NCI-H146 treated with DMSO at 0.1 percent for 48 hours (cell line): Measurements from ENCODE around the gene GALNT2.

Experiments used
- DNase-seq: peaks from one replicate; lab custom pipeline; 2025; ENCODE audit not compliant: unreplicated experiment; lab: John Stamatoyannopoulos, UW

The GALNT2 gene

DNA sequence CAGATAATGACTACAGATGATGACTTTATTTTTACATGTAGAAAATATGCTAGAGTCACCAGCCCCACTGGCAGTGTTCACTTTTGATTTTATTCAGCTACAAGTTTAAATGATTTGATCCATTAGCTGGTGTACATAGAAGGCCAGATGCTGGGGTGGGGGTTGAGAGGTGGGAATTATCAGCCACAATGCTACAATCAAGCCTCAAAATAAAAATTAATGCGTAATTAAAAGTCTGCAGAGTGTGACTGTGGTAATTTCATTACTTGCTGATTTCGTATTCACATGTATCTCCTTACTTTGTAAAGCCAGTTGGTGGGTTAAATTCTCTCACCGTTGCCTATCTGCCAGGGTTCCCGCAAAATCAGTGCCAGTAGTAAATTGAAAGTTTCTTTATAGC is 109.3 kb downstream of the GALNT2 start:
- no peak for DNase-seq

DNA sequence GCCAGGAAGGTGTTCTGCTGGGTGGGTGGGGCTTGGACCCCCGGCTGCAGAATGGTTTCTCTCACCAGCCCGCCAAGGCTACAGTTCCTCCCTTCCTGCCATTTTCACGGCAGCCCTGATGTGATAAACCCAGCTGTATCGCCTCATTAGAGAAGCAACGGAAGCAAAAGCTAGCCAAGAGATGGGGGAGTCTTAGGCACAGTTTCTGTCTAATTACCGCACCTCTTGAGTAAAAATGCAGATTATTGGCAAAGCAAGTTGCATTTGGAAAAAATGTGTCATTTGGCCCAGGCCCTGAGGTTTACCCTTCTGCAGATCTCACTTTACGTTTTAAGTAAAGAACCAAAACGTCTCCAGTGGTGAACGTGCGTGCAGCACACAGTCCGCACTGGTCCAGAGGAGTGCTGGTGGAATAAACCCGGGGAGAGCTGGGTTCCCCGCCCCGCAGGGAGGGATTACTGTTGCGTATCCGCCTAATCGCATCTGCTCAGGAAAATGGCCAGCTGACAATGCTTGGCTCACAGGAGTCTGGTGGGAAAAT is 109.9 kb downstream of the GALNT2 start:
- DNase-seq: no peak

DNA sequence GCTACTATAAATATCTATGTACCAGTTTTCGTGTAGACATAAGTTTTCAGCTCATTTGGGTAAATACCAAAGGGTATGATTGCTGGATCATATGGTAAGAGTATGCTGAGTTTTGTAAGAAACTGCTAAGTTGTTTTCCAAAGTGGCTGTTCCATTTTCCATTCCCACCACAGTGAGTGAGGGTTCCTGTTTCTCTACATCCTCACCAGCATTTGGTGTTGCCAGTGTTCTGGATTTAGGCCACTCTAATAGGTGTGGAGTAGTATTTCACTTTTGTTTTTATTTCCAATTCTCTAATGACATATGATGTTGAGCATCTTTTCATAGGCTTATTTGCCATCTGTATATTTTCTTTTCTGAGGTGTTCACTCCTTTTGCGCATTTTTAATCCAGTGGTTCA is 112.2 kb downstream of the GALNT2 start:
- DNase-seq: no peak

DNA sequence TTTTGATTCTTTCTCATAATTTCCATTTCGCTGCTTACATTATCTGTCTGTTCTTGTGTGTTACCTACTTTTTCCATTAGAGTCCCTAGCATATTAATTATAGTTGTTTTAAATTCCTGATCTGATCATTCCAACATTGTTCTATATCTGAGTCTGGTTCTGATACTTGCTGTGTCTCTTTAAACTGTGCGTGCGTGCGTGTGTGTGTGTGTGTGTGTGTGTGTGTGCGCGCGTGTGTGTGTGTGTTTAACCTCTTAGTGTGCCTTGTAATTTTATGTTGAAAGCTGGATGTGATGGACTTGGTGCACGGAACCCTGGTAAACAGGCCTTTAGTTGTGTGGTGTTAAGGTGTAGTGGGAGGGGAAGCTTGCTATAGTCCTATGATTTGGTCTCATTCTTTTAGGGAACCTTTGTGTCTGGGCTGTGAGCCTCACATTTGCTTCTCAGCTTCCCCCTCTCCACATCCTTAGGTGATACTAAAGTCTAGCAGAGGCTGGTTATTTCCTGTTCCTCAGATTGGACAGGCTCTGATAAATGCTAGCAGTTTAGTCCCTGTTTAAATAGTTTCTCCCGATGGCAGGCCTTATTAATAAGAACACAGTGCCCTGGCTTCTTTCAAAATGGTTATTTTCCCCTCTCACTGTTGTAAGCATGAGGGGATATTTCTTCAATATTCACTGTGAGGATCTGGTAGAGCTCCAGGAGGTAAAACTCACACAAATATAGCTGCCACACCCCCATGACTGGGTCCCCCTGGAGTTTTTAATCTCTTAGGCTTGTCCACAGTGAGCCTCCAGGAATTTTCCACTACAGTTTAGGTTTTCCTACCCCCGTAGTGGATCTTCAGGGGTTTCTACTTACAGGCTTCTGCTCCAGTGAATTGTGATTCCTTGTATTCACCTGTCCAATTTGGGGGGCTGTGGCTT is 118.3 kb downstream of the GALNT2 start:
- DNase-seq: no peak

DNA sequence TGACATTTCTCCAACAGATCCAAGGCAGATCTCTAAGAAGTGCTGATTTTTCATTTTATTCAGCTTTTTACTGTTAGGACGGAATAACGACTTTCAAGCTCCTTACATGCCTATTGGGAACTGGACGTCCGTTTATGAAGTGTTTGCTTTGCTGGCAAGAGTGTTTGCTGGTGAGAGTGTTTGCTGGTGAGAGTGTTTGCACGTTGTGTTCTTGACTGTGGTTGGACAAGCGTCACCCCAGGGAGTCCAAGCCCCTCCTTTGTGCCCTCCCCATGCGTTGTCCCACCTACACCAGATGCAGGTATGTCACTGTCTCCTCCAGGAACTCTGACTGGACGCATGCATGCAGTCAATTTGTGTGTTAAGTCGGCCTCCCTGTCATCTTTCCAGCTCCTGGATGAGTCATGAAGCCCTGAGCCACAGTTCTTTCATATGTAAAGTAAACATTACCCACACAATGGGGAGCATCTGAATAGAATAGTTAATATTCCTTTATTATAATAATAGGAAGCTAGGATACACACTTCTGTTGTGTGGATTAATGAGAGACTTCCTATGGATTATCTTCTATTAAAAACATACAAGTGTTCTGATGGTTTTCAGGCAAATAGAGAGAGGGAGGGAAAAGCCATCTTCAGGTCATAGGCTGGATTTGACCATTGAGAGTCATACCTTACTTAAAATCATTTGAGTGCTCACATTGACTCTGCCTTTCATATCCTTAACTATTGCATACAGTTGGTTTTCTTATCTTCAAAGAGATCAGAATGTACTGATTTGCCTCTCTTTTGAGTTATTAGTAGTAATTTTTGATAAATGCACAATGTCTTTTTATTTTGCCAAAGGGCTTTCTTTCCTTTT is 119.2 kb downstream of the GALNT2 start:
- DNase-seq: peak; percentile 95

DNA sequence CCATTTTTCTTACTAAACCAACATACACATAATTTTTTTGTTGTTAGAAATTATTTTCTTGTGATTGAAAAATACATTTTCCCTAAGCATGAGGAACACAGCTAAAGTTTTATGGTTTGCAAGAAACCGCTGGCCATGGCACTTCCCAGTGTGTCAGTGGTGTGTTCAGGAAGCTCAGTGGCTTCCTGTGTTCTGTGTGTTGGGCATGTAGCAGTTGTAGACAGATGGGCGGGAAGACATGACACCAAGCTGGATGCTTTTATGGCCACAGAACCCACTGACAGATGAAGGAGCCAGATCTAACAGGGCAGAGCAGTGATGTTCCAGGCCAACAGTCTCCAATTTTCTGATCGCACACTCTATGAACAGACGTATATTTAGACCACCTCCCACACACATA is 119.8 kb downstream of the GALNT2 start:
- DNase-seq: no peak

DNA sequence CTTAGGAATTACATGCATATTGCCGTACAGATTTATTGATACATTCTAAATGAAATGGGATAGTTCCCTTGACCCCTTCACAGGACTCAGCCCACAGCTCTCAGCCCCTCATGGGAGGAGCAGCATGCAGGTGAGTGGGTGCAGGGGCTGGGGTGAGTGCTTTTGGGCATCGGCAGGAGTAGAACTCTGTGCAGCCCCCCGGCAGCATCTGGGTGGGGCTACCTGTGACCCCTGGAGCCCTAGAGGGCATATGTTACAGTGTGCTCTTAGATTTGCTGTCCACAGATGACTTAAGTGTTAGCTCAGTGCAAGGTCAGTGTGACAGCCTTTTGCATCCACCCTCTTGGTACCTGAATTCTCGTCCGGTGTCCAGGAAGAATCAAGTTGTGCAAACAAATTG is 120.3 kb downstream of the GALNT2 start:
- DNase-seq: no peak

DNA sequence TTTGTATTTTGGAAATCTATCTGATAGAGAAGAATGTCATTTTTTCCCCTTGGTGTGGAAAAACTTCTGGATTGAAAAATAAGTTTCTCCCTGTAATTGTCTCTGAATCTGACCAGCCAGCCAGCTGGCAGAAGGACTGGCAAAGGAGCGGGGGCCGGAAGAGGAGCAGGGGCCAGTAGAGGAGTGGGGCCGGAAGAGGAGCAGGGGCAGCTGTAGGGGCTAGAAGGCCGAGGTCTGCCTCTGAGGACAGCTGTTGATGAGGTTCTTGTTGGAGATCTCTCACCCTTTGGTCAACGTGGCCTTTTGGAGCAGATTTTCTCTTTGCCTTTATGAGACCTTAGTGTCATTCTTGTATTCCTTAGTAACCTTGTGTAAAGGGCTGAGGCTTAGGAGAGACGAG is 121.8 kb downstream of the GALNT2 start:
- DNase-seq: peak; percentile 54

DNA sequence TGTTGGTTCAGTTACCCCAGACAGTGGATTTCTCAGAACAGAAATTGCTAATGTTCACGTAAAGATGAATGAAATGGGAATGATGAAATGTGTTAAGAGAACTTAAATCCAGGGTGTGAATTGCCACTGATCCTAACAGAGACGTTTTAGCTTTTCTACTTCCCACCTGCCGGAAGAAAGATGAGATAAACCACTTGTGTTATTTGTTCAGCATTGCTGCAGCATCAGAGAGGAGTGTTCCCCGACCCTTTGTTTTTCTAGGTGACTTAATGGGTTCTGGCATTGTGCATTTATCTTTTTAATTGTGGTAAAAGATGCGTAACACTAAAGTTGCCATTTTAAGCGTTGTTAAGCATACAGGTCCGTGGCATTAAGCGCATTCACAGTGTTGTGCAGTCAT is 122.3 kb downstream of the GALNT2 start:
- DNase-seq: peak; percentile 87

DNA sequence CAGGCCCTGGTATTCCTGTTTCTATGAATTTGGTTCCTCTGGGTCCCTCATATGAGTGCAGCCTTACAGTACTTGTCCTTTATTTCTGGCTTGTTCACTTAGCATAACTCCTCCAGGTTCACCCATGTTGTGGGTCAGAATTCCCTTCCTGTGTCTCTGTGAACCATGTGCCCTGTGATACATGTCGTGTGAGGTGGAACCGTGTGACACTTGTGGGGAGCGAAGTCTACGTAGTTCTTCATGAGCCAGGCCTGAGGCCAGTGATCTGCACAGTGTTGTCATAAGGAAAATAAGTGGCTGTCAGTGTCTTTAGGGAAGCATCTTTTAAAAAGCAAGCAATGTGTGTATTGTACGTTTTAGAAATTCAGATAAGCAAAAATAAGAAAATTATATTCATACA is 122.8 kb downstream of the GALNT2 start:
- no peak for DNase-seq

DNA sequence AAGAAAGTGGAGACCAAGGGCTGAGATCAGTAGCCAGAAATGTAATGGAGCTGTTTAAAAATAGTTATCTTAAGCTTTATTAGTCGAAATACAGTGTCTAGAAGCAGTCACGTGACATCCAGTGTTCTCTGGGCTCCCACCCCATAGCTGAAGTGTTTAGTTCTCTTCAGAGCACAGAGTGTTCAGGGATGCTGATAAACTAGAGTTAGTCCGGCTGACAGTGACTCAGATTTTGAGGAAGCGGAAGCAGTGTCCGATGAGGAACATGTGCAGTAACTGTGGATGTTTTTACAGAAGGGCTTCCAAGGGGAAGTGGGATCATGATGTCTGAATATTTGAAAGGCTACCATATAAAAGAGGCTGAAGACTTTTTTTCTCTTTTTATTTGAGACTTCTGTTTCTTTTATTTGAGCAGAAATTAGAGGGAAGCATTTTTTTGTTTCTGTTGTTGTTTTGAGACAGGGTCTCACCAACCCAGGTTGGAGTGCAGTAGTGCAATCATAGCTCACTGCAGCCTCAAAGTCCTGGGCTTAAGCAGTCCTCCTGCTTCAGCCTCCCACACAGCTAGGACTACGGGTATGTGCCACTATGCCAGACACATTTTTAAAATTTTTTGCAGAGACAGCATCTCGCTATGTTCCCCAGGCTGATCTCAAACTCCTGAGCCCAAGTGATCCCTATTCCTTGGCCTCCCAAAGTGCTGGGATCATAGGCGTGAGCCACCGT is 124.2 kb downstream of the GALNT2 start:
- no peak for DNase-seq

DNA sequence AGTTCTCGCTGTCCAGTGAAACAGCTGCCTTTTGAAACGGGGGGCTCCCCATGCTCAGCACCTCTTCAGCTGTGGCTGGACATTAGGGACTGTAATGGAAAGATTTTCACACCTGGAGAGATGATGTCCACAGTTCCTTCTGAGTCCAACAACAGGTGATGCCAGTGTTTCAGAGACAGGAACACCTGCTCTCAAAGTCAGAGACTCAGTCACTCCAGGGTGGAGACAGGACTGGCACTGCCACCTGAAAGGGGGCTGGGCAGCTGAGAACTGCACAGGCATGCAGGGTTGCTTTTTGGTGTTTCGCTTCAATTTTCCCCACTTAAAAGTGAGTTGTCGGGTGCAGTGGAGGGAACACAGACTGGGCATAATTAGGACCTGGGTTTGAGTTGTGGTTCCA is 124.8 kb downstream of the GALNT2 start:
- no peak for DNase-seq

DNA sequence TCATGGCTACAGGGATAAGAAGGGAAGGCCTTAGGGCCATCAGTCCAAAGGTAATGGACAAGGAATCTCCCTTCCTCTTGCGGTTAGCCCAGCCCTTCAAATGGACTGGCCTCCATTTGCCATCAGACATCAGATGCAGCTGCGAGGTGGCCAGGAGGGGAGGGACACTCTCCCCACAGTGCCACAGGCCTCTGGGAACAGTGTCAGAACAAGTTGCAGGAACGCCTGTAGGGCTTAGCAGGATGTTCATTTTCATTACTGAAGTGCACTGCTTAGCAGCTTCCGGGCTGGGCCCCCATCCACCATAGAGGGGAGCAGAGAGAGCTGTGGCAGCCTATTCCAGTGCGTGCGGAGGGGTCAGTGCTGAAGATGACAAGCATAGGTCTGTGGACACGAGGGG is 127.5 kb downstream of the GALNT2 start:
- DNase-seq: no peak

DNA sequence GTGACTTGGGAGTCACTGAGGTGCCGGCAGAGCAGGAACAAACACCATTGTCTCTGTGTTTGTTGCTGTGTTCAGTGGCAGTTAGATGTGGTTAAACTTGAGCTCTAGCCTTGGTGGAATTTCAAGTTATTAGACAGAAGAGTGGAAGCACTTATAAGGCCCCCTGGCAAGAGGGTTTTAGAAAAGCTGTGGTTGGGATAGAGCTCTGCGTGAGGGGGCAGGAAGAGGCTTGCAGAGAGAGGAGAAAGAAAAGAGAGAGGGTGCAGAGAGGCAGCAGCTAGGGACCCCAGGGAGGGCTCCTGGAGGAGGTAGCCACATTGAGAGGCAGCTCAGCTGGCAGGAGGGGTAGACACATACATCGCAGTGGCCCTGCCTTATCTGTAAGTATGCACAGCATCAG is 128.2 kb downstream of the GALNT2 start:
- DNase-seq: no peak

DNA sequence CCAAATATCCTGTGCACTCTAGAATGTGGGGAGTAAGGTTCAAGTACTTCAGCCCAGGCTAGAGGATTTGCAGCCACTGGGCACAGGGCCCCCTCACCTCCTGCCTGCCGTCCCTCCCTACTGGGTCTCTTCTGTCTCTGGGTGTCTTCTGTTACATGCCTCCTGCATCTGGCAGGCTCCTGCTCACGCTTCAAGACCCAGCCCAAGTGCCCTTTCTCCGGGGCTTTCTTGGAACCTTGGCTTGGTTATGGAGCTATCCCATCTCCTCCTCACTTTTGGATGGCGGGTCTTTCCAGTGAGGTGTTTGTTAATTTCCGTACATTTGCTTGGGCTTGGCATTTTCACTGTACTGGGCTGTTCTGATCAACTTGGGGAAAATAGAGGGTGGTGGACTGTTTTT is 129.0 kb downstream of the GALNT2 start:
- DNase-seq: no peak

DNA sequence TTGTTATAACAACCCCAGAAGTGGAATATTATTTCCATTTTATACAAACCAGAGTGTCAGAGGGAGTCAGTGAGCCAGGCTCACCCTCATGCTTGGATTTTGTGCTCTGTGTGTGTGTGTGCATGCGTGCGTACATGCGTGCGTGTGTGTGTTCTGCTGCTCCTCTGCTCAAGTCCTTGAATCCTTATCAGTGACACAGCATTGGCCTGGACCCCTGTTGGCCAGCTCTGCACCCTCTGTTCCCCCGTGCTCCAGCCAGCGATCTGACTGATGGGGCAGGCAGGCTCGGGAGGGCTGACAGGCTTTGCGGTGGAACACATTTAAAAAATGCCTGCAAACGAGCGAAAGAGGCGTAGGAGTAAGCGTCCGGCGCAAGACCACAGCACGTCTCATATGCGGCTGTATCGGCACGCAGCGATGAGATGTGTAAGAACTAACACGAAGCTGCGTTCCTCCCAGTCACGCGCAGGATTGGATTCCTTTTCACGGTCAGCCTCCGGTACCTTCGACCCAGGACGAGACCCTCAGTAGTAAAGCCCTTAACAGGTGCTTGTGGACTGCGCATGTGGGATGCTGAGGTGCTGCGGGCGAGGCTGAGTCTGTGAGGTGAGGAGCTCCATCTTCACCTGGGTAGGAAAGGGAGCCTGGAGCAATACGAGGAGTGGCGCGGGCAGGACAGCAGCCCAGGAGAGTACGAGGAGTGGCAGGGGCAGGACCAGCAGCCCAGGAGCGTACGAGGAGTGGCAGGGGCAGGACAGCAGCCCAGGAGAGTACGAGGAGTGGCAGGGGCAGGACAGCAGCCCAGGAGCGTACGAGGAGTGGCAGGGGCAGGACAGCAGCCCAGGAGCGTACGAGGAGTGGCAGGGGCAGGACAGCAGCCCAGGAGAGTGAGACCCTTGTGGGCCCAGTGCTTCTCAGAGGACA is 130.9 kb downstream of the GALNT2 start:
- DNase-seq: no peak

DNA sequence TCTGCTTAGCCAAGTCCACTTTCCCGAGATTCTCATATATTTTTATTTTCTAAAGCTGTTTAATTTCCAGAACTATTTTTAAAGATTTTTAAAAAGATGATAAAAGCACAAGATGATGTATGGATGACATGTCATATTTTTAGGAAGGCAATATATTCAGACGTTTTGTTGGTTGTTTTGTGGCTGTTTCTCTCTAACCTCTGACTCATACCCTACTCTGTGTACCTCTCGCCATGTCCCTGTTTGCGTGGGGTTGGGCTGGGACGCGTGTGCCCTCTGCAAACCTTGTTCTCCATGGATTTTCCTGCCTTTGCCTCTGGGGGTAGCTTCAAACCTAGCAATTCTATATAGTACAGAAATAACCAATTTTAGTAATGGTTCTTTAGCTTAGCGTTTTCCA is 132.0 kb downstream of the GALNT2 start:
- DNase-seq: no peak

DNA sequence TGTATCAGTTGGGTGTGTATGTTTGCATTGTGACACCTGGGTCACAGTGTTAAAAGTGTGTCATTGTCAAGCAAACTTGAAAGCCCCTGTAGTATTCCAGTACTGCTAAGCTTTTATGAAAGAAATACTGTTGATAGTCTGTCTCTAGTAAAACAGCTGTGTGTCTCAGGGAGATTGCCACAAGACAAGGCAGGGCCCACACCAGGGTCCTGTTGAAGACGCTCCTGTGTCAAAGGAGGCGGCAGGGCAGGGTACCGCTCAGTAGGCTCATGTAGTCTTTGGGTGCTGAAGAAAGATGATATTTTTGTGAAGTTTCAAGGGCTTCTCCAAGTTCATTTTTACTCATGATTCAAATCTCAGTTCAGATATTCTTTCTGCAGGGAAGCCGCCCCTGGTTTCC is 132.5 kb downstream of the GALNT2 start:
- no peak for DNase-seq

DNA sequence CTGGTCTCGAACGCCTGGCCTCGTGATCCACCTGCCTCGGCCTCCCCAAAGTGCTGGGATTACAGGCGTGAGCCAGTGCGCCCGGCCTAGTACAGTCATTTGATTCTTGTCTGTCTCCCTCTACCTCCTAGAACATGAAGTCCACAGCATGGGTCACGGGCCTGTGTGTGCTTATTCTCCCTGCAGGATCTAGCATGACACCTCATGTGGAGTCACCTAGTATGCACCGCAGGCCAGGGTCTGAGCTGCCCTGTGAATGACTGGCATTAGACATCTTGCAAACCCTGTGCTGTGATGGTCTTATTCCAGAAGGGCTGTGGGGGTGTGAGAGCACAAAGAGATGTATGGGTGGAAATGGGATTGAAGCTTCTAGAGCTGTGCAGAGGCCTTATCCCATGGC is 133.2 kb downstream of the GALNT2 start:
- DNase-seq: no peak

DNA sequence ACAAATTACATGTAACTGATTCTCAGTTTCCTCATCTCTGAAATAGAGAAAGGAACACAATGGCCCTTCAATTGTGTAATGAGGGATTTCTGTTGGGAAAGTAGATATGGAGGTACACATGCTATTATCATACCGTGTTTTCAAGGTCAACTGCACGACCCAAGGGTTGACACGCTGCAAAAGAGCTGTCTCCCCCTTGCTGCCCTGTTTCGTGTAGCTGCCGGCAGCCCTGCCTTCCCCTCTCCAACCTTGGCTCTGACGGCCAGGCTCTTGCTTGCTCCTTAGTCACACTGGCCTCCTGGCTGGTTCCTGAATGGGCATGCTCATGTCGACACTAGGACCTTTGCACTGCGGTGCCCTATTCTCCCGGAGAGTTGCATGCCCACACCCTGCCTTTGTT is 134.4 kb downstream of the GALNT2 start:
- DNase-seq: no peak
